Breast epithelium (tissue), 4 donors: ENCODE data around the gene ICOS. TPM values are rescaled to one million over a fixed set of nuclear protein-coding genes. Genes with fewer than 3 reads are reported as not detected.
"Not testable (repeated sequence)": the region's sequence is repeated elsewhere in the genome, so short reads cannot be mapped to it uniquely, and the experiment has no call there.

Source experiments
- DNase-seq, 2 donors: peaks; one replicate each; pipeline ENCODE4 v3.0.0-alpha.2; 2019; ENCODE audit warnings: low spot score in 2 of 2
- H3K27ac ChIP-seq, 2 donors: fragments of 200-600 bp; sonication (generic) in 1 of 2; one replicate each; pipeline ENCODE4 v1.5.1; 2016 to 2019; ENCODE audit warnings: mild to moderate bottlenecking in 1 of 2
- H3K27me3 ChIP-seq, 2 donors: fragments of 200-600 bp; sonication (generic) in 1 of 2; one replicate each; pipeline versions ENCODE4 v1.5.1 to v1.6.0; 2017 to 2019; ENCODE audit warnings: control low read depth in 1 of 2, mild to moderate bottlenecking in 1 of 2
- H3K36me3 ChIP-seq: fragments of 200-600 bp; one replicate; pipeline ENCODE4 v1.5.1; 2019
- H3K4me1 ChIP-seq, 2 donors: fragments of 200-600 bp; sonication (generic); one replicate each; pipeline ENCODE4 v1.5.1; 2016 to 2019; ENCODE audit warnings: control low read depth in 1 of 2
- H3K4me3 ChIP-seq, 3 donors: fragments of 200-600 bp; sonication (generic); 1 replicate in 2 of 3; 2 replicates in 1 of 3; pipeline ENCODE4 v1.5.1; 2016 to 2019; ENCODE audit warnings: mild to moderate bottlenecking in 3 of 3, moderate library complexity in 2 of 3
- H3K9me3 ChIP-seq, 2 donors: fragments of 200-600 bp; sonication (generic) in 1 of 2; one replicate each; pipeline ENCODE4 v1.5.1; 2016 to 2019; ENCODE audit warnings: control low read depth in 1 of 2
- CTCF ChIP-seq, 3 donors: fragments of 450-650 bp; IDR thresholded peaks; one replicate each; pipeline ENCODE4 v1.5.1; 2016 to 2017; ENCODE audit warnings: antibody characterized with exemption in 3 of 3, mild to moderate bottlenecking in 3 of 3, moderate library complexity in 3 of 3
- POLR2A ChIP-seq: fragments of 450-650 bp; IDR thresholded peaks from one replicate; pipeline ENCODE4 v1.6.1; 2016; ENCODE audit warnings: antibody characterized with exemption, mild to moderate bottlenecking, moderate library complexity
- POLR2AphosphoS5 ChIP-seq, 3 donors: sonication (generic); formaldehyde crosslinking; IDR thresholded peaks; one replicate each; pipeline ENCODE4 v1.6.1; 2017; ENCODE audit warnings: antibody characterized with exemption in 3 of 3
- intact Hi-C: fragments of 100-400 bp; cut with DNase I; formaldehyde crosslinking; loops from one replicate; pipeline ENCODE4 v1.15.1; 2023; ENCODE audit warnings: low total_unique reads
- total RNA-seq, 3 donors: library from RNA; depleted of rRNA; stranded (reverse); fragments of >200 nt; gene quantifications; one replicate each; pipeline ENCODE4 v1.1.0, GENCODE V29; 2016

ICOS gene
- total RNA-seq, 3 donors from 2014 or later: 0.33 to 0.64 (median 0.59) TPM

GRCh38 chr2:203983064-203983715 lies 46.6 kb downstream of the ICOS start:
- Histone ChIP-seq H3K27me3 (no peaks in the 10 kb centered on the region), H3K4me1 (no peaks in the 10 kb centered on the region), H3K9me3 (no peaks in the 10 kb centered on the region), H3K27ac (no peak overlapping the region), H3K4me3 (no peak overlapping the region), H3K36me3 (no peaks in the 10 kb centered on the region)
- intact Hi-C loops: no loop called here
- TF ChIP-seq POLR2A (no peak), POLR2AphosphoS5 (IDR thresholded peaks at IDR 0.05) (no peak)
- DNase-seq: no peak

GRCh38 chr2:203985978-203986377 lies 49.4 kb downstream of the ICOS start:
- intact Hi-C loops, DNase-seq, H3K9me3 ChIP-seq, H3K27ac ChIP-seq, H3K4me3 ChIP-seq, H3K27me3 ChIP-seq, H3K4me1 ChIP-seq, H3K36me3 ChIP-seq: not testable (repeated sequence)

GRCh38 chr2:203987959-203988358 lies 51.4 kb downstream of the ICOS start:
- no peaks in the 10 kb centered on the region for H3K36me3 ChIP-seq
- no peaks in the 10 kb centered on the region for H3K27me3 ChIP-seq
- H3K4me1 ChIP-seq: no peaks in the 10 kb centered on the region
- no peak overlapping the region for H3K4me3 ChIP-seq
- DNase-seq: no peak
- TF ChIP-seq POLR2AphosphoS5 (IDR thresholded peaks at IDR 0.05): no peak
- TF ChIP-seq CTCF (IDR thresholded peaks at IDR 0.05): no peak
- no peak for TF ChIP-seq POLR2A
- intact Hi-C loops: no loop called here
- H3K9me3 ChIP-seq: no peaks in the 10 kb centered on the region
- no peak overlapping the region for H3K27ac ChIP-seq

- H3K4me1 ChIP-seq: no peaks in the 10 kb centered on the region
- no peak for DNase-seq
- intact Hi-C loops: no loop called here
- H3K9me3 ChIP-seq: no peaks in the 10 kb centered on the region
- H3K4me3 ChIP-seq: no peak overlapping the region
- H3K36me3 ChIP-seq: no peaks in the 10 kb centered on the region
- no peak for TF ChIP-seq POLR2AphosphoS5 (IDR thresholded peaks at IDR 0.05)
- no peak for TF ChIP-seq CTCF (IDR thresholded peaks at IDR 0.05)
- TF ChIP-seq POLR2A: no peak
- H3K27me3 ChIP-seq: no peaks in the 10 kb centered on the region
- H3K27ac ChIP-seq: no peak overlapping the region
Measured at GRCh38 chr2:203988500-203989260, 52.1 kb downstream of the ICOS start.

- H3K27me3 ChIP-seq: no peaks in the 10 kb centered on the region
- intact Hi-C loops: no loop called here
- H3K36me3 ChIP-seq: no peaks in the 10 kb centered on the region
- DNase-seq: no peak
- TF ChIP-seq POLR2A: no peak
- no peak for TF ChIP-seq POLR2AphosphoS5 (IDR thresholded peaks at IDR 0.05)
- no peak for TF ChIP-seq CTCF (IDR thresholded peaks at IDR 0.05)
- H3K27ac ChIP-seq: no peak overlapping the region
- no peaks in the 10 kb centered on the region for H3K4me1 ChIP-seq
- no peak overlapping the region for H3K4me3 ChIP-seq
- H3K9me3 ChIP-seq: no peaks in the 10 kb centered on the region
Measured at GRCh38 chr2:203989521-203989920, 53.0 kb downstream of the ICOS start.

GRCh38 chr2:203992509-203992908 lies 55.9 kb downstream of the ICOS start:
- DNase-seq: no peak

More at GRCh38 chr2:203992509-203992908, 55.9 kb downstream of the ICOS start:
- Histone ChIP-seq H3K9me3 (no peaks in the 10 kb centered on the region), H3K4me3 (no peak overlapping the region), H3K36me3 (no peaks in the 10 kb centered on the region), H3K27me3 (no peaks in the 10 kb centered on the region), H3K27ac (no peak overlapping the region), H3K4me1 (no peaks in the 10 kb centered on the region)
- intact Hi-C loops: no loop called here
- TF ChIP-seq POLR2AphosphoS5 (IDR thresholded peaks at IDR 0.05): no peak
- no peak for TF ChIP-seq CTCF (IDR thresholded peaks at IDR 0.05)
- no peak for TF ChIP-seq POLR2A
